ENCODE measurements around the gene PLRG1.

The PLRG1 gene

GRCh38 chr4:154527308-154527707, 22.9 kb downstream of the PLRG1 start:
- no peaks in the 10 kb centered on the region for H4K20me1 ChIP-seq (ENCODE audit: insufficient read depth, low read length, poor library complexity, severe bottlenecking)
- no peak overlapping the region for H2AFZ ChIP-seq (ENCODE audit: low read length)
- H3F3A ChIP-seq (ENCODE audit: low read depth): no peaks in the 10 kb centered on the region
- no peaks in the 10 kb centered on the region for H3K36me3 ChIP-seq (ENCODE audit: insufficient read depth, low read length)
- no peak overlapping the region for H3K9ac ChIP-seq (ENCODE audit: low read depth, low read length, poor library complexity, severe bottlenecking)
- no peak for TF ChIP-seq CTCF (conservative IDR thresholded peaks at IDR 0.05; ENCODE audit: low read length)
- no peak for TF ChIP-seq EZH2phosphoT487 (IDR thresholded peaks at IDR 0.05; ENCODE audit: borderline replicate concordance)
- H3K27me3 ChIP-seq (ENCODE audit: insufficient read depth, low read length, poor library complexity, severe bottlenecking): no peaks in the 10 kb centered on the region
- H3K4me1 ChIP-seq (ENCODE audit: insufficient read depth, low read length, poor library complexity, severe bottlenecking): no peaks in the 10 kb centered on the region
- no peak overlapping the region for H3K4me2 ChIP-seq (ENCODE audit: low read depth, low read length, poor library complexity, severe bottlenecking)
- no peaks in the 10 kb centered on the region for H3K9me3 ChIP-seq (ENCODE audit: insufficient read depth, low read depth, low read length)
- H3K79me2 ChIP-seq (ENCODE audit: insufficient read depth, low read length): no peaks in the 10 kb centered on the region
- H3K4me3 ChIP-seq (ENCODE audit: low read length, poor library complexity, severe bottlenecking): no peak overlapping the region
- H3K9me2 ChIP-seq (replicated peaks; ENCODE audit: low read depth, low read length): no peaks in the 10 kb centered on the region

GRCh38 chr4:154526151-154526550, 24.0 kb downstream of the PLRG1 start:
- Histone ChIP-seq H3K4me2 (ENCODE audit: low read depth, low read length, poor library complexity, severe bottlenecking) (no peak overlapping the region), H2AFZ (ENCODE audit: low read length) (no peak overlapping the region), H3K36me3 (ENCODE audit: insufficient read depth, low read length) (no peaks in the 10 kb centered on the region), H3K4me1 (ENCODE audit: insufficient read depth, low read length, poor library complexity, severe bottlenecking) (no peaks in the 10 kb centered on the region), H3K27me3 (ENCODE audit: insufficient read depth, low read length, poor library complexity, severe bottlenecking) (no peaks in the 10 kb centered on the region), H3K9ac (ENCODE audit: low read depth, low read length, poor library complexity, severe bottlenecking) (no peak overlapping the region), H3K4me3 (ENCODE audit: low read length, poor library complexity, severe bottlenecking) (no peak overlapping the region), H3K79me2 (ENCODE audit: insufficient read depth, low read length) (no peaks in the 10 kb centered on the region), H4K20me1 (ENCODE audit: insufficient read depth, low read length, poor library complexity, severe bottlenecking) (no peaks in the 10 kb centered on the region), H3K9me3 (ENCODE audit: insufficient read depth, low read depth, low read length) (no peaks in the 10 kb centered on the region), H3F3A (ENCODE audit: low read depth) (no peaks in the 10 kb centered on the region), H3K9me2 (replicated peaks; ENCODE audit: low read depth, low read length) (no peaks in the 10 kb centered on the region)
- TF ChIP-seq EZH2phosphoT487 (IDR thresholded peaks at IDR 0.05; ENCODE audit: borderline replicate concordance): no peak
- no peak for TF ChIP-seq CTCF (conservative IDR thresholded peaks at IDR 0.05; ENCODE audit: low read length)

DNA sequence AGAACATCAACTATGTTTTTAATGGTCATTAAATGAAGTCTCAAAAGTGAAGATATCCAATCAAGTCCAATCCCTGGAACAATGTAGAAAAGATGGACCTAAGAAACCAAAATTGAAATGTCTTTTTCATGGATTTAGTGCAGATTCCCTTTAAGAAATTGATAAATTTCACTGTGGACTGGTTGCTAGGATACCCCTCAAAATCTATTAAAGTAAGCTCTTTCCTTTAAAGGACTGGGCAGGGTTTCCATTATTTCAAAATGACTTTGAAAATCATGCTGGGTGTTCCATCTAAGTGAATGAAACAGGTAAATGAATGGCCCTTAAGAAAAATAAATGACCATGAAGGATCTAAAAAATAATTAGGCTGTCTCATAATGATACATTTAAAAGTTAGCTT, 28.6 kb downstream of the PLRG1 start:
- H3K79me2 ChIP-seq (ENCODE audit: insufficient read depth, low read length): no peaks in the 10 kb centered on the region
- no peaks in the 10 kb centered on the region for H3K9me2 ChIP-seq (replicated peaks; ENCODE audit: low read depth, low read length)
- TF ChIP-seq CTCF (conservative IDR thresholded peaks at IDR 0.05; ENCODE audit: low read length) (no peak), EZH2phosphoT487 (IDR thresholded peaks at IDR 0.05; ENCODE audit: borderline replicate concordance) (no peak)
- no peaks in the 10 kb centered on the region for H3K27me3 ChIP-seq (ENCODE audit: insufficient read depth, low read length, poor library complexity, severe bottlenecking)
- no peaks in the 10 kb centered on the region for H3K36me3 ChIP-seq (ENCODE audit: insufficient read depth, low read length)
- H4K20me1 ChIP-seq (ENCODE audit: insufficient read depth, low read length, poor library complexity, severe bottlenecking): no peaks in the 10 kb centered on the region
- no peaks in the 10 kb centered on the region for H3K9me3 ChIP-seq (ENCODE audit: insufficient read depth, low read depth, low read length)
- no peaks in the 10 kb centered on the region for H3F3A ChIP-seq (ENCODE audit: low read depth)
- H3K4me1 ChIP-seq (ENCODE audit: insufficient read depth, low read length, poor library complexity, severe bottlenecking): no peaks in the 10 kb centered on the region
- no peak overlapping the region for H3K9ac ChIP-seq (ENCODE audit: low read depth, low read length, poor library complexity, severe bottlenecking)
- no peak overlapping the region for H3K4me2 ChIP-seq (ENCODE audit: low read depth, low read length, poor library complexity, severe bottlenecking)
- no peak overlapping the region for H3K4me3 ChIP-seq (ENCODE audit: low read length, poor library complexity, severe bottlenecking)
- H2AFZ ChIP-seq (ENCODE audit: low read length): no peak overlapping the region
